Trophoblast cell (in vitro differentiated cells and primary cell): Measurements from ENCODE around the gene PHF11.
A peak's percentile ranks its signal among the peaks of the same experiment; 100 is the strongest.

Experiments used
- DNase-seq, 2 donors: peaks; one replicate each; pipeline ENCODE4 v3.0.0-alpha.2; 2016
- H2AFZ ChIP-seq: 2 replicates; pipeline ENCODE4 v1.6.1; 2013; ENCODE audit warnings: low read length, moderate library complexity, mild to moderate bottlenecking; ENCODE audit not compliant: insufficient read depth, poor library complexity
- H2AK5ac ChIP-seq: 2 replicates; pipeline ENCODE4 v1.6.1; 2013; ENCODE audit warnings: mild to moderate bottlenecking, low read length
- H2BK120ac ChIP-seq: 2 replicates; pipeline ENCODE4 v1.6.1; 2013; ENCODE audit warnings: low read length, mild to moderate bottlenecking, moderate library complexity; ENCODE audit not compliant: insufficient read depth, poor library complexity
- H2BK12ac ChIP-seq: 2 replicates; pipeline ENCODE4 v1.6.1; 2013; ENCODE audit warnings: mild to moderate bottlenecking, low read length, moderate library complexity
- H2BK5ac ChIP-seq: 2 replicates; pipeline ENCODE4 v1.6.1; 2013; ENCODE audit warnings: low read length, low read depth, moderate library complexity, mild to moderate bottlenecking; ENCODE audit not compliant: poor library complexity
- H3K14ac ChIP-seq: 2 replicates; pipeline ENCODE4 v1.6.1; 2013; ENCODE audit warnings: mild to moderate bottlenecking, low read length
- H3K18ac ChIP-seq: 2 replicates; pipeline ENCODE4 v1.6.1; 2013; ENCODE audit warnings: mild to moderate bottlenecking, low read length
- H3K23ac ChIP-seq: 2 replicates; pipeline ENCODE4 v1.6.1; 2013; ENCODE audit warnings: low read length
- H3K27ac ChIP-seq: 2 replicates; pipeline ENCODE4 v1.5.1; 2013; ENCODE audit warnings: low read depth, mild to moderate bottlenecking, inconsistent platforms, low read length, moderate library complexity
- H3K27me3 ChIP-seq: 2 replicates; pipeline ENCODE4 v1.6.1; 2013; ENCODE audit warnings: inconsistent platforms, mild to moderate bottlenecking, low read length, moderate library complexity; ENCODE audit not compliant: insufficient read depth
- H3K36me3 ChIP-seq, 2 experiments: 1 replicate in 1 of 2; 2 replicates in 1 of 2; pipeline ENCODE4 v1.6.1; 2013; ENCODE audit warnings: low read length in 2 of 2, mild to moderate bottlenecking in 2 of 2, moderate library complexity in 1 of 2; ENCODE audit not compliant: insufficient read depth in 2 of 2, control insufficient read depth in 1 of 2
- H3K4ac ChIP-seq: 2 replicates; pipeline ENCODE4 v1.6.1; 2013; ENCODE audit warnings: low read depth, mild to moderate bottlenecking, low read length, moderate library complexity
- H3K4me1 ChIP-seq, 2 experiments: 1 replicate in 1 of 2; 2 replicates in 1 of 2; pipeline ENCODE4 v1.6.1; 2013; ENCODE audit warnings: low read length in 2 of 2, mild to moderate bottlenecking in 2 of 2, moderate library complexity in 1 of 2; ENCODE audit not compliant: insufficient read depth in 2 of 2, control insufficient read depth in 1 of 2
- H3K4me2 ChIP-seq: 2 replicates; pipeline ENCODE4 v1.6.1; 2013; ENCODE audit warnings: inconsistent platforms, mild to moderate bottlenecking, low read length, moderate library complexity
- H3K4me3 ChIP-seq: 2 replicates; pipeline ENCODE4 v1.5.1; 2013; ENCODE audit warnings: mild to moderate bottlenecking, low read depth, low read length, inconsistent platforms
- H3K79me1 ChIP-seq: one replicate; pipeline ENCODE4 v1.6.1; 2013; ENCODE audit warnings: low read length
- H3K79me2 ChIP-seq: 2 replicates; pipeline ENCODE4 v1.6.1; 2013; ENCODE audit warnings: low read length, mild to moderate bottlenecking; ENCODE audit not compliant: control insufficient read depth, insufficient read depth, poor library complexity
- H3K9ac ChIP-seq: 2 replicates; pipeline ENCODE4 v1.6.1; 2013; ENCODE audit warnings: mild to moderate bottlenecking, low read length
- H3K9me3 ChIP-seq: 2 replicates; pipeline ENCODE4 v1.6.1; 2013; ENCODE audit warnings: low read depth, mild to moderate bottlenecking, control low read depth, inconsistent platforms, low read length; ENCODE audit not compliant: insufficient read depth
- H4K12ac ChIP-seq: 2 replicates; pipeline ENCODE4 v1.6.1; 2013; ENCODE audit warnings: low read depth, mild to moderate bottlenecking, low read length, moderate library complexity
- H4K8ac ChIP-seq: 2 replicates; pipeline ENCODE4 v1.6.1; 2013; ENCODE audit warnings: low read depth, mild to moderate bottlenecking, low read length, moderate library complexity
- H4K91ac ChIP-seq: one replicate; pipeline ENCODE4 v1.6.1; 2013; ENCODE audit warnings: low read depth, mild to moderate bottlenecking, low read length, moderate library complexity
- WGBS: extraction: QIAGEN DNeasy Blood & Tissue Kit; methylation state at CpG from one replicate; pipeline ENCODE4 v1.1.7; 2013; ENCODE audit warnings: missing lambda C conversion rate; ENCODE audit not compliant: insufficient read length, insufficient coverage; ENCODE audit errors: extremely low coverage; 5-methylcytosine and 5-hydroxymethylcytosine counted together

The PHF11 gene

GRCh38 chr13:49549289-49549688 is 53.5 kb downstream of the PHF11 start:
- Histone ChIP-seq H3K4me3 (no peak overlapping the region), H4K12ac (no peak overlapping the region), H3K79me2 (no peaks in the 10 kb centered on the region), H4K8ac (no peak overlapping the region), H3K36me3 (peaks cover 10 to 12% of the 10 kb centered on the region in 2 experiments), H3K9ac (no peak overlapping the region), H2BK5ac (no peak overlapping the region), H4K91ac (no peak overlapping the region), H3K79me1 (peaks cover 1% of the 10 kb centered on the region), H3K18ac (no peak overlapping the region), H3K4ac (no peak overlapping the region), H3K4me1 (peaks cover 3 to 10% of the 10 kb centered on the region in 2 experiments), H2AK5ac (no peak overlapping the region), H3K4me2 (no peak overlapping the region), H3K14ac (no peak overlapping the region), H3K27me3 (no peaks in the 10 kb centered on the region), H3K23ac (no peak overlapping the region), H3K27ac (no peak overlapping the region), H2BK120ac (no peak overlapping the region), H2AFZ (no peak overlapping the region), H2BK12ac (no peak overlapping the region), H3K9me3 (no peaks in the 10 kb centered on the region)
- DNase-seq: no peak
- no CpG with 5 or more reads among the region's 15 CpGs for WGBS

- Histone ChIP-seq H3K4ac (no peak overlapping the region), H2AFZ (no peak overlapping the region), H3K9ac (no peak overlapping the region), H3K14ac (no peak overlapping the region), H3K79me1 (peaks cover 1% of the 10 kb centered on the region), H3K27ac (no peak overlapping the region), H3K4me2 (no peak overlapping the region), H3K27me3 (no peaks in the 10 kb centered on the region), H2BK12ac (peak overlapping the region; percentile 9), H3K9me3 (no peaks in the 10 kb centered on the region), H3K23ac (no peak overlapping the region), H4K12ac (no peak overlapping the region), H4K8ac (no peak overlapping the region), H3K18ac (no peak overlapping the region), H3K4me1 (peaks cover 3 to 4% of the 10 kb centered on the region in 2 experiments), H3K79me2 (no peaks in the 10 kb centered on the region), H3K36me3 (peaks cover 10 to 12% of the 10 kb centered on the region in 2 experiments), H4K91ac (no peak overlapping the region), H3K4me3 (no peak overlapping the region), H2BK5ac (no peak overlapping the region), H2BK120ac (no peak overlapping the region), H2AK5ac (peak overlapping the region; percentile 19)
- DNase-seq: peak; percentile 51 to 70
- no CpG with 5 or more reads among the region's 10 CpGs for WGBS
Measured at GRCh38 chr13:49550942-49551644, 55.3 kb downstream of the PHF11 start.

GRCh38 chr13:49553888-49554287 is 58.1 kb downstream of the PHF11 start:
- H2BK12ac ChIP-seq: no peak overlapping the region
- no peak overlapping the region for H3K4me2 ChIP-seq
- H3K36me3 ChIP-seq: peaks cover 10 to 17% of the 10 kb centered on the region in 2 experiments
- H2AK5ac ChIP-seq: no peak overlapping the region
- no peak overlapping the region for H2AFZ ChIP-seq
- no peak overlapping the region for H2BK5ac ChIP-seq
- DNase-seq: no peak
- H3K14ac ChIP-seq: no peak overlapping the region
- no peak overlapping the region for H3K27ac ChIP-seq
- H3K9me3 ChIP-seq: no peaks in the 10 kb centered on the region
- no peak overlapping the region for H3K18ac ChIP-seq
- H4K91ac ChIP-seq: no peak overlapping the region
- H3K23ac ChIP-seq: no peak overlapping the region
- no peaks in the 10 kb centered on the region for H3K27me3 ChIP-seq
- H3K4me3 ChIP-seq: no peak overlapping the region
- H4K12ac ChIP-seq: no peak overlapping the region
- H3K79me2 ChIP-seq: no peaks in the 10 kb centered on the region
- H3K9ac ChIP-seq: no peak overlapping the region
- no CpG with 5 or more reads among the region's 2 CpGs for WGBS
- no peaks in the 10 kb centered on the region for H3K79me1 ChIP-seq
- no peak overlapping the region for H4K8ac ChIP-seq
- H2BK120ac ChIP-seq: no peak overlapping the region
- H3K4me1 ChIP-seq: no peaks in the 10 kb centered on the region
- no peak overlapping the region for H3K4ac ChIP-seq

GRCh38 chr13:49554387-49554786 is 58.6 kb downstream of the PHF11 start:
- Histone ChIP-seq H4K8ac (no peak overlapping the region), H4K91ac (no peak overlapping the region), H3K4me3 (no peak overlapping the region), H2BK120ac (no peak overlapping the region), H2BK5ac (no peak overlapping the region), H3K4me1 (no peaks in the 10 kb centered on the region), H3K14ac (no peak overlapping the region), H3K36me3 (peaks cover 10 to 15% of the 10 kb centered on the region in 2 experiments), H3K4ac (no peak overlapping the region), H3K18ac (no peak overlapping the region), H2AK5ac (no peak overlapping the region), H3K79me1 (no peaks in the 10 kb centered on the region), H2AFZ (no peak overlapping the region), H4K12ac (no peak overlapping the region), H3K9me3 (no peaks in the 10 kb centered on the region), H3K79me2 (no peaks in the 10 kb centered on the region), H3K9ac (no peak overlapping the region), H3K23ac (no peak overlapping the region), H2BK12ac (no peak overlapping the region), H3K27ac (no peak overlapping the region), H3K27me3 (no peaks in the 10 kb centered on the region), H3K4me2 (no peak overlapping the region)
- WGBS: no CpG with 5 or more reads among the region's 11 CpGs
- no peak for DNase-seq
